PC-9 (cell line): ENCODE data around the gene LZTS2.

ENCODE experiments used
- CTCF ChIP-seq: fragments of 200-600 bp; sonication (generic); conservative IDR thresholded peaks from 2 replicates; pipeline ENCODE4 v1.6.1; 2017; ENCODE audit warnings: mixed run types, antibody characterized with exemption, mild to moderate bottlenecking, moderate library complexity
- EZH2 ChIP-seq: fragments of 200-600 bp; sonication (generic); IDR thresholded peaks from 2 replicates; pipeline ENCODE4 v1.8.0; 2017; ENCODE audit warnings: antibody characterized with exemption, low read depth

DNA sequence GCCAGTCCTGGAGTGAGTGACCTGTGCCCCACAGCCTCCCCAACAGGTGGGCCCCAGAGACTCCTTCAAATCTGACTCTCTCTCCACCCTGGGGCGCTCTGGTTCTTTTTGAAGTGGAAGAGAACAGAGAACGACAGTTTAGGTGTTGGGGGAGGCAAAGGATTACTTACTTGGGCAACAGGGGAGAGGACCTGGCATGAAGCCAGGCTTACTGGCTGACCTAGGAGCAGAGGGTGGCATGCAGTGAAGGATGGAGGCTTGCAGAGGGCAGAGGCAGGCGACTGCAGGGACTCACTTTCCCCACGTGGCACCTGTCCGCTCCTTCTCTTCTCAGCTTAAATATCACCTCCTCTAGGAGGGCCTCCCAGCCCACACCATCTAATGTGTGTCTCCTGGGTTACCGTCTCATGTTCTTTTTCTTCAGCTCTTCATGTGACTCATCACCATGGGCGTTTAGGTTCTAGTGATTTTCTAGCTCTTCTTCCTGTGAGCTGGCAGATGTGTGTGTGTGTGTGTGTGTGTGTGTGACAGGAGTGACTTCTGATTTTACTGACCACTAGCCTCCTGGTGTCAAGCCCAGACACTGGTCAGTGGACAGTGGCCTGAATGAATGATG is 15.5 kb downstream of the LZTS2 start:
- TF ChIP-seq CTCF (no peak), EZH2 (no peak)
